OCI-LY1 (cell line): ENCODE results near the gene CA12.

Source experiments
- H2AFZ ChIP-seq: fragments of 200-600 bp; sonication (generic), shearing (Covaris generic); 2 replicates; pipeline ENCODE4 v1.6.0; 2014; ENCODE audit warnings: antibody characterized with exemption, mild to moderate bottlenecking, low read length
- H3F3A ChIP-seq: fragments of 200-600 bp; sonication (generic), shearing (Covaris generic); 2 replicates; pipeline ENCODE4 v1.6.0; 2014; ENCODE audit warnings: mild to moderate bottlenecking, antibody characterized with exemption, low read length, moderate library complexity; ENCODE audit not compliant: insufficient read depth
- H3K27ac ChIP-seq: fragments of 200-600 bp; sonication (generic); 2 replicates; pipeline ENCODE4 v1.5.1; 2014; ENCODE audit warnings: low read length, mixed run types, mild to moderate bottlenecking, low read depth; ENCODE audit not compliant: poor library complexity, severe bottlenecking
- H3K27me3 ChIP-seq: fragments of 200-600 bp; sonication (generic); 2 replicates; pipeline ENCODE4 v1.6.0; 2014; ENCODE audit warnings: antibody characterized with exemption, mild to moderate bottlenecking, low read length, moderate library complexity; ENCODE audit not compliant: insufficient read depth
- H3K36me3 ChIP-seq: fragments of 200-600 bp; sonication (generic); 2 replicates; pipeline ENCODE4 v1.6.1; 2014; ENCODE audit warnings: mild to moderate bottlenecking, antibody characterized with exemption, low read length, moderate library complexity, mixed read lengths; ENCODE audit not compliant: insufficient read depth
- H3K4me1 ChIP-seq: fragments of 200-600 bp; sonication (generic); 2 replicates; pipeline ENCODE4 v1.5.1; 2014; ENCODE audit warnings: mild to moderate bottlenecking, low read length, moderate library complexity; ENCODE audit not compliant: insufficient read depth, severe bottlenecking
- H3K4me2 ChIP-seq: fragments of 200-600 bp; sonication (generic), shearing (Covaris generic); 2 replicates; pipeline ENCODE4 v1.6.1; 2014; ENCODE audit warnings: low read length
- H3K4me3 ChIP-seq: fragments of 200-600 bp; sonication (generic); 2 replicates; pipeline ENCODE4 v1.5.1; 2014; ENCODE audit warnings: low read length, low read depth, mild to moderate bottlenecking, mixed read lengths; ENCODE audit not compliant: poor library complexity, severe bottlenecking
- H3K79me2 ChIP-seq: fragments of 200-600 bp; shearing (Covaris generic); 2 replicates; pipeline ENCODE4 v1.6.1; 2016; ENCODE audit warnings: mixed run types, low read length, mixed read lengths; ENCODE audit not compliant: insufficient read depth
- H3K9ac ChIP-seq: fragments of 200-600 bp; sonication (generic), shearing (Covaris generic); 2 replicates; pipeline ENCODE4 v1.6.1; 2014; ENCODE audit warnings: mild to moderate bottlenecking, low read length, mixed read lengths
- H3K9me2 ChIP-seq: fragments of 200-600 bp; sonication (generic), shearing (Covaris generic); 2 replicates; pipeline ENCODE4 v1.6.1; 2014; ENCODE audit warnings: low read depth, mild to moderate bottlenecking, low read length, mixed read lengths
- H3K9me3 ChIP-seq: fragments of 200-600 bp; shearing (Covaris generic); 2 replicates; pipeline ENCODE4 v1.6.1; 2014; ENCODE audit warnings: low read length, mixed read lengths
- H4K20me1 ChIP-seq: fragments of 200-600 bp; sonication (generic), shearing (Covaris generic); 2 replicates; pipeline ENCODE4 v1.6.0; 2016; ENCODE audit warnings: mild to moderate bottlenecking, low read length; ENCODE audit not compliant: insufficient read depth
- CTCF ChIP-seq: fragments of 200-600 bp; sonication (generic), shearing (Covaris generic); IDR thresholded peaks from 2 replicates; pipeline ENCODE4 v1.5.1; 2017; ENCODE audit warnings: mild to moderate bottlenecking, antibody characterized with exemption, low read length, moderate library complexity, mixed read lengths
- EZH2 ChIP-seq: fragments of 200-600 bp; sonication (generic), shearing (Covaris generic); IDR thresholded peaks from 2 replicates; pipeline ENCODE4 v1.8.0; 2017; ENCODE audit warnings: borderline replicate concordance, mixed run types, mild to moderate bottlenecking, antibody characterized with exemption, low read length, moderate library complexity, mixed read lengths

Gene CA12

DNA sequence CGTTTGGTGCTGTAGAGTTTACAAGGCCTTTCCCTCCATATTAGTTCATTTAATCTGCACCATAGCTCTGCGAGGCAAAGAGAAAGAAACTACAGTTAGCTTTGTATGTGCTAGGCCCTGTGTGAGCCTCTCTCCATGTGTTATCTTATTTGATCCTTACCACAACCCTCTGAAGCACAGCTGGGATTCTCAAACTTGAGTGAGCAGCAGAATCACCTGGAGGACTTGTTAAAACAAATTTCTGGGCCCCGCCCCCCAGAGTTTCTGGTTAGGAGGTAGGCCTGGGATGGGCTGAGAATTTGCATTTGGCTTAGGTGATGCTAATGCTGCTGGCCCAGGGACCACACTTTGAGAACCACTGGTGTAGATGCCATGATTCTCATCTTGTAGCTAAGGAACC lies 12.3 kb downstream of the CA12 start:
- H3K79me2 ChIP-seq, result no peaks in the 10 kb centered on the region
- no peak overlapping the region for H3K9ac ChIP-seq
- H3K36me3 ChIP-seq, result no peaks in the 10 kb centered on the region
- H2AFZ ChIP-seq, result no peak overlapping the region
- no peaks in the 10 kb centered on the region for H3F3A ChIP-seq
- H3K4me2 ChIP-seq, result no peak overlapping the region
- no peak for TF ChIP-seq EZH2
- no peak for TF ChIP-seq CTCF
- H3K4me1 ChIP-seq, result no peaks in the 10 kb centered on the region
- no peak overlapping the region for H3K27ac ChIP-seq
- no peak overlapping the region for H3K4me3 ChIP-seq
- no peaks in the 10 kb centered on the region for H3K27me3 ChIP-seq
- no peaks in the 10 kb centered on the region for H4K20me1 ChIP-seq
- H3K9me2 ChIP-seq, result no peaks in the 10 kb centered on the region
- H3K9me3 ChIP-seq, result no peaks in the 10 kb centered on the region

DNA sequence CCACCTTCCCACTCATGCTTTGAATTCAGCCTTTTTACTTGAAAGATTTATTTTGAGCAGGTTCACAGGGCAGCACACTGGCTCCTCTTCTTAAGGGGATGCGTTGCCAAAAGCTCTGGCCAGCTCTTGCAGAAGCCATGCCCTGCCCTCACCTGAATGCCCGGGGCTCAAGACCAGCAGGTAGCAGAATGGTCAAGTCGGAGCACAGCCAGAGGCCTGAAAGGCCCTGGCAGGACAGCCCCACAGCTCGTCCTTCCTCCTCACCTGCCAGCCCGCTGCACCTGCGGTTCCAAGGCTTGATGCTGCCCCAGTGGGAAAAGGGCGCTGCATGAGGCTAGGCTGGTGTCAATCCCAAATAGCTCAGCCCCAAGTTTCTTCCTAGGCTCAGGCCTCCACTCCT lies 13.1 kb downstream of the CA12 start:
- Histone ChIP-seq H3K4me1 (no peaks in the 10 kb centered on the region), H3K9ac (no peak overlapping the region), H3K79me2 (no peaks in the 10 kb centered on the region), H3K27me3 (no peaks in the 10 kb centered on the region), H3K4me3 (no peak overlapping the region), H3F3A (no peaks in the 10 kb centered on the region), H3K27ac (no peak overlapping the region), H2AFZ (no peak overlapping the region), H3K9me2 (no peaks in the 10 kb centered on the region), H3K4me2 (no peak overlapping the region), H3K9me3 (no peaks in the 10 kb centered on the region), H4K20me1 (no peaks in the 10 kb centered on the region), H3K36me3 (no peaks in the 10 kb centered on the region)
- no peak for TF ChIP-seq CTCF
- TF ChIP-seq EZH2, result no peak

DNA sequence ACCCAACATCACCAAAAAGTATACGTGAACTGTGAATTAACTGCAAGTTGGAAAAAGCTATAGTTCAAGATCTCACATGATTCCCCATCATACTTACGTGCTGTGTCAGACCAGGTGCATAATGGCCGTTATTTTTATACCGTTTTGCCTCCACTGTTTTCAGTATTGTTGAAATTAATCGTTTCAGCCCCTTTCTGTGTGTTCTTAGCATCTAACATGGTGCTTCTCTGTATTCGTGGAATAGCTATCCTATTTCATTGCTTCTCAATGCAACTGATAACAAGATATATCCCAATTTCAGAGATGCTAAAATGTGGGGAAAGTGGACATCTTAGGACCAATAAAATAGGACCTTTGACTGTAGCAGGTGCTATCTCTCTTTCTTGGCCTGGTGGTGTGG lies 13.7 kb downstream of the CA12 start:
- H3K9me3 ChIP-seq, result no peaks in the 10 kb centered on the region
- no peaks in the 10 kb centered on the region for H3K36me3 ChIP-seq
- no peak overlapping the region for H3K9ac ChIP-seq
- H3K4me2 ChIP-seq, result no peak overlapping the region
- no peaks in the 10 kb centered on the region for H3K4me1 ChIP-seq
- no peaks in the 10 kb centered on the region for H3K79me2 ChIP-seq
- no peak for TF ChIP-seq EZH2
- TF ChIP-seq CTCF, result no peak
- no peak overlapping the region for H3K27ac ChIP-seq
- no peaks in the 10 kb centered on the region for H4K20me1 ChIP-seq
- no peaks in the 10 kb centered on the region for H3K27me3 ChIP-seq
- H3K9me2 ChIP-seq, result no peaks in the 10 kb centered on the region
- no peaks in the 10 kb centered on the region for H3F3A ChIP-seq
- H3K4me3 ChIP-seq, result no peak overlapping the region
- no peak overlapping the region for H2AFZ ChIP-seq
